MM.1S (cell line): Measurements from ENCODE around the gene DMGDH.

Experiments
- DNase-seq: peaks from one replicate; pipeline ENCODE4 v3.0.0-alpha.2; 2015
- H2AFZ ChIP-seq: fragments of 300-600 bp; sonication (generic); 2 replicates; pipeline ENCODE4 v1.6.0; 2016; ENCODE audit warnings: antibody characterized with exemption, low read length
- H3F3A ChIP-seq: fragments of 300-600 bp; sonication (generic); 2 replicates; pipeline ENCODE4 v1.6.1; 2016; ENCODE audit warnings: mild to moderate bottlenecking, antibody characterized with exemption, low read length, moderate library complexity, mixed read lengths; ENCODE audit not compliant: insufficient read depth
- H3K27ac ChIP-seq: fragments of 300-600 bp; sonication (generic); 2 replicates; pipeline ENCODE4 v1.5.1; 2016; ENCODE audit warnings: mild to moderate bottlenecking, low read length
- H3K27me3 ChIP-seq: fragments of 300-600 bp; sonication (generic); replicated peaks from 2 replicates; pipeline ENCODE4 v1.6.0; 2016; ENCODE audit warnings: low read length; ENCODE audit not compliant: insufficient read depth
- H3K36me3 ChIP-seq: fragments of 300-600 bp; sonication (generic); replicated peaks from 2 replicates; pipeline ENCODE4 v1.6.1; 2016; ENCODE audit warnings: mild to moderate bottlenecking, low read length, mixed read lengths; ENCODE audit not compliant: insufficient read depth
- H3K4me1 ChIP-seq: fragments of 300-600 bp; sonication (generic); 2 replicates; pipeline ENCODE4 v1.6.1; 2016; ENCODE audit warnings: low read length, mixed read lengths
- H3K4me2 ChIP-seq: fragments of 300-600 bp; sonication (generic); 2 replicates; pipeline ENCODE4 v1.6.0; 2016; ENCODE audit warnings: low read depth, low read length
- H3K4me3 ChIP-seq: fragments of 300-600 bp; sonication (generic); 2 replicates; pipeline ENCODE4 v1.5.1; 2016; ENCODE audit warnings: low read length, mixed read lengths
- H3K79me2 ChIP-seq: fragments of 300-600 bp; sonication (generic); 2 replicates; pipeline ENCODE4 v1.6.1; 2016; ENCODE audit warnings: mixed run types, low read length, mixed read lengths
- H3K9ac ChIP-seq: fragments of 300-600 bp; sonication (generic); 2 replicates; pipeline ENCODE4 v1.6.1; 2016; ENCODE audit warnings: low read length, mixed read lengths
- H3K9me2 ChIP-seq: fragments of 300-600 bp; sonication (generic); replicated peaks from 2 replicates; pipeline ENCODE4 v1.6.1; 2016; ENCODE audit warnings: mild to moderate bottlenecking, low read length, mixed read lengths; ENCODE audit not compliant: insufficient read depth
- H3K9me3 ChIP-seq: fragments of 300-600 bp; sonication (generic); replicated peaks from 2 replicates; pipeline ENCODE4 v1.6.1; 2016; ENCODE audit warnings: mild to moderate bottlenecking, low read length, mixed read lengths; ENCODE audit not compliant: insufficient read depth
- H4K20me1 ChIP-seq: fragments of 300-600 bp; sonication (generic); 2 replicates; pipeline ENCODE4 v1.6.1; 2016; ENCODE audit warnings: mild to moderate bottlenecking, low read length, moderate library complexity, mixed read lengths; ENCODE audit not compliant: insufficient read depth
- EZH2 ChIP-seq: fragments of 300-600 bp; sonication (generic); optimal IDR thresholded peaks from 2 replicates; pipeline ENCODE3; 2017; ENCODE audit warnings: low read depth, mild to moderate bottlenecking, antibody characterized with exemption, low read length, mixed read lengths
- EZH2phosphoT487 ChIP-seq: fragments of 300-600 bp; sonication (generic); IDR thresholded peaks from 2 replicates; pipeline ENCODE4 v1.6.1; 2018; ENCODE audit warnings: antibody characterized with exemption, low read length
- TF ChIP-seq, protein P1 (sequence below): fragments of 300-600 bp; sonication (generic); IDR thresholded peaks from 2 replicates; pipeline ENCODE4 v1.5.1; 2016; ENCODE audit warnings: antibody characterized with exemption, low read length, mixed read lengths

DMGDH gene

DNA sequence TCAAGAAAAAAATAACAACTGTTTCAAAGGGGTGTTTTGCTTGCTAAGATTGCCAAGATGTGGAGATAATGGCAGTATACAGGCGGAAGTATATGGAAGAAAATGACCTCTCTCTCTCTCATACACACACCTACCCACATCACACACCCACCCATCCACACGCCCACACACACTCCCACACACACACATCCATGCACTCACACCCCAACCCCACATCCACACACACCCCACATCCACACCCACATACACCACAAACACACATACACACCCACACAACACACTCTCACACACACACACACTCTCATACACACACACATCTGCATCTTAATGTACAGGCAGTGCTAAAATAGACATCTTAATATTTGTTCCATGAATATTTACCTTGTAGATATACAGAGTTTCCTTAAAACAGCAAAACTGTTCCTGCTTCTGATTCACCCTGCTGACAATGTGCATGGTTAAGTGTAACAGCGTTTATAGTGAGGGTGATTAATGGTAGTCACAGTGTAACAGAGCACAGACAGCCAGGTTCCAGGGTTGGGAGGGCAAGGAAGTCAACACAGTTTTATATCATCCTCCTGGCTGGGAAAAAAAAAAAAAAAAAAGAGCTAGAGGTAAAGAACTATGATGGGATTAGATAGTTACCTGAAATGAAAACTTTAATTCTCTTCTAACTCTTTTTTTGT lies 8.3 kb upstream of the DMGDH start:
- Histone ChIP-seq H3F3A (no peaks in the 10 kb centered on the region), H3K27me3 (no peaks in the 10 kb centered on the region), H4K20me1 (no peaks in the 10 kb centered on the region), H3K9me2 (no peaks in the 10 kb centered on the region), H3K36me3 (no peaks in the 10 kb centered on the region), H2AFZ (no peak overlapping the region), H3K4me1 (no peaks in the 10 kb centered on the region), H3K9ac (no peak overlapping the region), H3K27ac (no peak overlapping the region), H3K9me3 (no peaks in the 10 kb centered on the region), H3K4me3 (no peak overlapping the region), H3K79me2 (no peaks in the 10 kb centered on the region), H3K4me2 (no peak overlapping the region)
- no peak for DNase-seq
- TF ChIP-seq, protein P1, sequence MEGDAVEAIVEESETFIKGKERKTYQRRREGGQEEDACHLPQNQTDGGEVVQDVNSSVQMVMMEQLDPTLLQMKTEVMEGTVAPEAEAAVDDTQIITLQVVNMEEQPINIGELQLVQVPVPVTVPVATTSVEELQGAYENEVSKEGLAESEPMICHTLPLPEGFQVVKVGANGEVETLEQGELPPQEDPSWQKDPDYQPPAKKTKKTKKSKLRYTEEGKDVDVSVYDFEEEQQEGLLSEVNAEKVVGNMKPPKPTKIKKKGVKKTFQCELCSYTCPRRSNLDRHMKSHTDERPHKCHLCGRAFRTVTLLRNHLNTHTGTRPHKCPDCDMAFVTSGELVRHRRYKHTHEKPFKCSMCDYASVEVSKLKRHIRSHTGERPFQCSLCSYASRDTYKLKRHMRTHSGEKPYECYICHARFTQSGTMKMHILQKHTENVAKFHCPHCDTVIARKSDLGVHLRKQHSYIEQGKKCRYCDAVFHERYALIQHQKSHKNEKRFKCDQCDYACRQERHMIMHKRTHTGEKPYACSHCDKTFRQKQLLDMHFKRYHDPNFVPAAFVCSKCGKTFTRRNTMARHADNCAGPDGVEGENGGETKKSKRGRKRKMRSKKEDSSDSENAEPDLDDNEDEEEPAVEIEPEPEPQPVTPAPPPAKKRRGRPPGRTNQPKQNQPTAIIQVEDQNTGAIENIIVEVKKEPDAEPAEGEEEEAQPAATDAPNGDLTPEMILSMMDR = no peak
- TF ChIP-seq EZH2phosphoT487 = no peak

DNA sequence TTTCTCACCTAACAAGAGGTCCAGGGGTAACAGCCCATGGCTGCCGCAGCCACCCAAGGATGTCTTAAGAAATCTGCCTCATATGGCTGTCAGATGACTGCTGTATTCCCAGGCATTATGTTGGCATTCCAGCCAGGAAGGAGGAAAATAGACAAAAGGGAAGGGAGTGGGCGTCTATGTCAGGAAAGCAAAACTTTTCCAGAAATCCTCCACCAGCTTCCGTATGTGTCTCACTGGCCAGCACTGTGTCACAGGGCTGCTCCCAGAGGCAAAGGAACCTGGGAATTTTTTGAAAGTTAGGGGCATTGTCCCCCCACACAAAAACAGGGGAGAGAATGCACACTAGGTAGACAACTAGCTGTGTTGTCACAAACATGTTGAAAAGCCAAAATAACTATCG lies 7.3 kb upstream of the DMGDH start:
- H2AFZ ChIP-seq = no peak overlapping the region
- no peaks in the 10 kb centered on the region for H3K9me2 ChIP-seq
- H3K36me3 ChIP-seq = no peaks in the 10 kb centered on the region
- DNase-seq = no peak
- H4K20me1 ChIP-seq = no peaks in the 10 kb centered on the region
- H3K27ac ChIP-seq = no peak overlapping the region
- no peaks in the 10 kb centered on the region for H3K79me2 ChIP-seq
- H3K27me3 ChIP-seq = no peaks in the 10 kb centered on the region
- TF ChIP-seq EZH2phosphoT487 = no peak
- TF ChIP-seq EZH2 = no peak
- TF ChIP-seq, protein P1 = no peak
- no peaks in the 10 kb centered on the region for H3F3A ChIP-seq
- no peaks in the 10 kb centered on the region for H3K4me1 ChIP-seq
- no peaks in the 10 kb centered on the region for H3K9me3 ChIP-seq
- no peak overlapping the region for H3K4me3 ChIP-seq
- H3K9ac ChIP-seq = no peak overlapping the region
- H3K4me2 ChIP-seq = no peak overlapping the region

DNA sequence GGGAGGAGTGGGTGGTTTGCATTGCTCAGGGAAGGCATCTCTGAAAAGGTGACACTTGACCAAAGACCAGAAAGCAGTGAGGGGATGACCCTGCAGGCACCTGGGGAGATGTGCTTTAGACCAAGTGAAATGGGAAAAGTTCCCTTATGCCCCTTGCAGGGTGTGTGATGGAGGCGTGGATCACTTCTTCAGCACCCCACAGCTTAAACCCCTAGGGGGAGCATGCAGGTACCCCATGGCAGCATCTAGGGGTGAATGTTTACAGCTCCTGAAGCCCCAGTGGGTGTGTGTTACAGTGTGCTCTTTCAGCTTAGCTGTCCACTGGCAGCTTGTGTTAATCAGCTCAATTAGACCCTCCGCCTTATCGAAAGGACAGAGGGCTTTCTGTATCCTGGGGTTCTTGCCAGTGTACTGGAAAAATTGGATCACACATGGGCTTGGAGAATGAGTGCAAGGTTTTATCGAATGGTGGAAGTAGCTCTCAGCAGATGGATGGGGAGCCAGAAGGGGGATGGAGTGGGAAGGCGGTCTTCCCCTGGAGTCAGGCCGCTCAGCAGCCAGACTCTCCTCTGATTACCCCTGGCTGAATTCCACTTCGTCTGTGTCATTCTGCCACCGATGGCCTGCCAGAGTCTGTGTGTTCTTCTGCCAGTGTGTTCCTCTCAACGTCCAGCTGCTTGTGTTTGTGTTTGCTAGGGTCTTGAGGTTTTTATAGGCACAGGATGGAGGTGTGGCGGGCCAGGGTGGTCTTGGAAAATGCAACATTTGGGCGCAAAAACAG lies 6.4 kb upstream of the DMGDH start:
- Histone ChIP-seq H3K4me1 (no peaks in the 10 kb centered on the region), H4K20me1 (no peaks in the 10 kb centered on the region), H3K9ac (no peak overlapping the region), H3K27ac (no peak overlapping the region), H3K27me3 (no peaks in the 10 kb centered on the region), H3K79me2 (no peaks in the 10 kb centered on the region), H3K9me2 (no peaks in the 10 kb centered on the region), H3K4me3 (no peak overlapping the region), H3F3A (no peaks in the 10 kb centered on the region), H3K36me3 (no peaks in the 10 kb centered on the region), H2AFZ (no peak overlapping the region), H3K9me3 (no peaks in the 10 kb centered on the region), H3K4me2 (no peak overlapping the region)
- DNase-seq = no peak
- no peak for TF ChIP-seq EZH2
- TF ChIP-seq, protein P1 = no peak; the same call in 1 of the 2 replicates
